ENCODE measurements around the gene SPATA9.
"Not testable (repeated sequence)": the region's sequence is repeated elsewhere in the genome, so short reads cannot be mapped to it uniquely, and the experiment has no call there.

Gene SPATA9

GRCh38 chr5:95712347-95712958 is 29.7 kb upstream of the SPATA9 start:
- peak overlapping the region; percentile 61 for H3K4me3 ChIP-seq (ENCODE audit: low read depth, low read length)
- H3K9ac ChIP-seq (ENCODE audit: low read depth, low read length) = no peak overlapping the region
- no peaks in the 10 kb centered on the region for H3K36me3 ChIP-seq (ENCODE audit: control insufficient read depth, insufficient read depth, low read length)
- H3K4me1 ChIP-seq (ENCODE audit: control insufficient read depth, insufficient read depth, low read length) = peaks cover 5% of the 10 kb centered on the region
- H3K9me3 ChIP-seq (ENCODE audit: control insufficient read depth, insufficient read depth, low read length) = no peaks in the 10 kb centered on the region
- peaks cover 35% of the 10 kb centered on the region for H3K27me3 ChIP-seq (ENCODE audit: control insufficient read depth, insufficient read depth, low read length)

- peaks cover 35% of the 10 kb centered on the region for H3K27me3 ChIP-seq (ENCODE audit: control insufficient read depth, insufficient read depth, low read length)
- no peaks in the 10 kb centered on the region for H3K9me3 ChIP-seq (ENCODE audit: control insufficient read depth, insufficient read depth, low read length)
- H3K4me1 ChIP-seq (ENCODE audit: control insufficient read depth, insufficient read depth, low read length) = peaks cover 5% of the 10 kb centered on the region
- peak overlapping the region; percentile 61 for H3K4me3 ChIP-seq (ENCODE audit: low read depth, low read length)
- no peaks in the 10 kb centered on the region for H3K36me3 ChIP-seq (ENCODE audit: control insufficient read depth, insufficient read depth, low read length)
- H3K9ac ChIP-seq (ENCODE audit: low read depth, low read length) = no peak overlapping the region
These were observed 28.9 kb upstream of the SPATA9 start for GRCh38 chr5:95711501-95712346.

GRCh38 chr5:95710651-95711500 is 28.1 kb upstream of the SPATA9 start:
- not testable (repeated sequence) for H3K9ac ChIP-seq (ENCODE audit: low read depth, low read length); H3K4me1 ChIP-seq (ENCODE audit: control insufficient read depth, insufficient read depth, low read length); H3K36me3 ChIP-seq (ENCODE audit: control insufficient read depth, insufficient read depth, low read length); H3K9me3 ChIP-seq (ENCODE audit: control insufficient read depth, insufficient read depth, low read length)
- Histone ChIP-seq H3K4me3 (ENCODE audit: low read depth, low read length) (peak overlapping the region; percentile 61), H3K27me3 (ENCODE audit: control insufficient read depth, insufficient read depth, low read length) (peaks cover 35% of the 10 kb centered on the region)

- H3K4me1 ChIP-seq (ENCODE audit: control insufficient read depth, insufficient read depth, low read length) = peaks cover 5% of the 10 kb centered on the region
- no peaks in the 10 kb centered on the region for H3K9me3 ChIP-seq (ENCODE audit: control insufficient read depth, insufficient read depth, low read length)
- peaks cover 35% of the 10 kb centered on the region for H3K27me3 ChIP-seq (ENCODE audit: control insufficient read depth, insufficient read depth, low read length)
- H3K4me3 ChIP-seq (ENCODE audit: low read depth, low read length) = peak overlapping the region; percentile 61
- no peak overlapping the region for H3K9ac ChIP-seq (ENCODE audit: low read depth, low read length)
- no peaks in the 10 kb centered on the region for H3K36me3 ChIP-seq (ENCODE audit: control insufficient read depth, insufficient read depth, low read length)
These were observed 27.3 kb upstream of the SPATA9 start for GRCh38 chr5:95709967-95710650.

GRCh38 chr5:95708876-95709275 is 26.1 kb upstream of the SPATA9 start:
- H3K4me3 ChIP-seq (ENCODE audit: low read depth, low read length) = no peak overlapping the region
- H3K36me3 ChIP-seq (ENCODE audit: control insufficient read depth, insufficient read depth, low read length) = no peaks in the 10 kb centered on the region

GRCh38 chr5:95707534-95708188 is 24.9 kb upstream of the SPATA9 start:
- not testable (repeated sequence) for H3K9ac ChIP-seq (ENCODE audit: low read depth, low read length); H3K9me3 ChIP-seq (ENCODE audit: control insufficient read depth, insufficient read depth, low read length); H3K4me3 ChIP-seq (ENCODE audit: low read depth, low read length); H3K36me3 ChIP-seq (ENCODE audit: control insufficient read depth, insufficient read depth, low read length); H3K4me1 ChIP-seq (ENCODE audit: control insufficient read depth, insufficient read depth, low read length)
- H3K27me3 ChIP-seq (ENCODE audit: control insufficient read depth, insufficient read depth, low read length) = peaks cover 33% of the 10 kb centered on the region

More at GRCh38 chr5:95708876-95709275, 26.1 kb upstream of the SPATA9 start:
- no peaks in the 10 kb centered on the region for H3K9me3 ChIP-seq (ENCODE audit: control insufficient read depth, insufficient read depth, low read length)
- peaks cover 5% of the 10 kb centered on the region for H3K4me1 ChIP-seq (ENCODE audit: control insufficient read depth, insufficient read depth, low read length)
- H3K27me3 ChIP-seq (ENCODE audit: control insufficient read depth, insufficient read depth, low read length) = peaks cover 35% of the 10 kb centered on the region
- H3K9ac ChIP-seq (ENCODE audit: low read depth, low read length) = no peak overlapping the region

- peaks cover 27% of the 10 kb centered on the region for H3K27me3 ChIP-seq (ENCODE audit: control insufficient read depth, insufficient read depth, low read length)
- no peaks in the 10 kb centered on the region for H3K9me3 ChIP-seq (ENCODE audit: control insufficient read depth, insufficient read depth, low read length)
- no peak overlapping the region for H3K9ac ChIP-seq (ENCODE audit: low read depth, low read length)
- peaks cover 2% of the 10 kb centered on the region for H3K4me1 ChIP-seq (ENCODE audit: control insufficient read depth, insufficient read depth, low read length)
- H3K36me3 ChIP-seq (ENCODE audit: control insufficient read depth, insufficient read depth, low read length) = no peaks in the 10 kb centered on the region
- no peak overlapping the region for H3K4me3 ChIP-seq (ENCODE audit: low read depth, low read length)
These were observed 24.3 kb upstream of the SPATA9 start for GRCh38 chr5:95707055-95707454.

- not testable (repeated sequence) for H3K4me3 ChIP-seq (ENCODE audit: low read depth, low read length); H3K9ac ChIP-seq (ENCODE audit: low read depth, low read length); H3K36me3 ChIP-seq (ENCODE audit: control insufficient read depth, insufficient read depth, low read length); H3K4me1 ChIP-seq (ENCODE audit: control insufficient read depth, insufficient read depth, low read length); H3K9me3 ChIP-seq (ENCODE audit: control insufficient read depth, insufficient read depth, low read length)
- H3K27me3 ChIP-seq (ENCODE audit: control insufficient read depth, insufficient read depth, low read length) = peaks cover 23% of the 10 kb centered on the region
These were observed 23.4 kb upstream of the SPATA9 start for GRCh38 chr5:95706196-95706595.

GRCh38 chr5:95704150-95704549 is 21.4 kb upstream of the SPATA9 start:
- H3K9me3 ChIP-seq (ENCODE audit: control insufficient read depth, insufficient read depth, low read length) = no peaks in the 10 kb centered on the region
- no peak overlapping the region for H3K9ac ChIP-seq (ENCODE audit: low read depth, low read length)
- H3K4me1 ChIP-seq (ENCODE audit: control insufficient read depth, insufficient read depth, low read length) = no peaks in the 10 kb centered on the region
- H3K36me3 ChIP-seq (ENCODE audit: control insufficient read depth, insufficient read depth, low read length) = no peaks in the 10 kb centered on the region
- H3K4me3 ChIP-seq (ENCODE audit: low read depth, low read length) = no peak overlapping the region
- peaks cover 12% of the 10 kb centered on the region for H3K27me3 ChIP-seq (ENCODE audit: control insufficient read depth, insufficient read depth, low read length)

GRCh38 chr5:95701074-95701473 is 18.3 kb upstream of the SPATA9 start:
- H3K4me3 ChIP-seq (ENCODE audit: low read depth, low read length) = no peak overlapping the region
- no peaks in the 10 kb centered on the region for H3K4me1 ChIP-seq (ENCODE audit: control insufficient read depth, insufficient read depth, low read length)
- no peaks in the 10 kb centered on the region for H3K36me3 ChIP-seq (ENCODE audit: control insufficient read depth, insufficient read depth, low read length)
- no peaks in the 10 kb centered on the region for H3K9me3 ChIP-seq (ENCODE audit: control insufficient read depth, insufficient read depth, low read length)
- H3K9ac ChIP-seq (ENCODE audit: low read depth, low read length) = no peak overlapping the region
- no peaks in the 10 kb centered on the region for H3K27me3 ChIP-seq (ENCODE audit: control insufficient read depth, insufficient read depth, low read length)

GRCh38 chr5:95699337-95699736 is 16.5 kb upstream of the SPATA9 start:
- Histone ChIP-seq H3K9me3 (ENCODE audit: control insufficient read depth, insufficient read depth, low read length) (no peaks in the 10 kb centered on the region), H3K9ac (ENCODE audit: low read depth, low read length) (no peak overlapping the region), H3K4me3 (ENCODE audit: low read depth, low read length) (no peak overlapping the region), H3K36me3 (ENCODE audit: control insufficient read depth, insufficient read depth, low read length) (no peaks in the 10 kb centered on the region), H3K27me3 (ENCODE audit: control insufficient read depth, insufficient read depth, low read length) (no peaks in the 10 kb centered on the region), H3K4me1 (ENCODE audit: control insufficient read depth, insufficient read depth, low read length) (no peaks in the 10 kb centered on the region)

Measured in iPS-15b (cell line).